ENCODE results near the gene C10orf53. TPM values are rescaled to one million over a fixed set of nuclear protein-coding genes. Genes with fewer than 3 reads are reported as not detected.

Gene C10orf53
- total RNA-seq, 4 donors from 2014 or later, result not detected

DNA sequence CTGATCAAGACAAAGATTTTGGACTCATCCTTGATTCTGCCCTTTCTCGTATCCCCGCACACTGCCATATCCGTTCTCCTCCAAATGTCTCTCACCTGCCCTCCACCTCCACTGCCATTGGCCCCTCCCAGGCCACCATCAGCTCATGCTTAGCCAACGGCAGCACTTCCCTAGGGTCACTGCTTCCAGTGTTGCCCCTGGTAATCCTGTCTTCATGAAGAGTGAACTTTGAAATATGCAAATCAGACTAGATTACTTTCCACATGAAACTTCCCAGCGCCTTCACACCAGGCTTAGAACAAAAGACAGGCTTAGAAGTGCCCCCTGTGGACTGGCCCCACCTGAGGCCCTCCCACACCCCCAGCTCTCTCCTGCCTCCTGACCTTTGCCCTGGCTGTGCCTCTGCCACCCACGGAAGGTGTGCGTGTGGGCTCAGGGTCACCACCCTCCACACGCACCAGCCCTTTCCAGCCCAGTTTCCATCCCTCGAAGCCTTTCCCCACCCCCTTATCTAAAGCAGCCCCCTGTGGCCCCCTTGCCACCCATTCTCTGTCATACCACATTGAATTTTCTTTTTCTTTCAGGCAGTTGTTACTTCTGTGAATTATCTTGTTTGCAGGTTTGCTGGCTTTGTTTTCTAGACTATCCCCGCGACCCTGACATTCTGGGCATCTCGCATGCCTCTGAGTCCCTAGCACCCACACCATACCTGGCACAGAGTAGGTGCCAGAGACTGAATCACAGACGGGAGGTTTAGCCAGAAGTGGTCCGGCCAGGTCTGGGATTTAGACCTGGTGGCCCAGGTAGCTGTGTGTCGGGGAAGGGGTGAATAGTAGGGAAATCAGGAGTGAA is 26.8 kb upstream of the C10orf53 start:
- Histone ChIP-seq H3K27ac (no peak overlapping the region), H3K36me3 (no peaks in the 10 kb centered on the region), H3K27me3 (peaks cover 17% of the 10 kb centered on the region), H3K9me3 (no peaks in the 10 kb centered on the region), H3K4me1 (no peaks in the 10 kb centered on the region), H3K4me3 (no peak overlapping the region)
- WGBS, result 84% methylated on average over 15 of the region's 15 CpGs
- DNase-seq (ENCODE audit: low spot score in 2 of 2), result peak in 1 of 2 donors; percentile 58
- TF ChIP-seq POLR2AphosphoS5 (IDR thresholded peaks at IDR 0.05), result no peak
- no peak for TF ChIP-seq POLR2A (IDR thresholded peaks at IDR 0.05)
- no peak for TF ChIP-seq EP300 (IDR thresholded peaks at IDR 0.05)
- TF ChIP-seq, protein P1, sequence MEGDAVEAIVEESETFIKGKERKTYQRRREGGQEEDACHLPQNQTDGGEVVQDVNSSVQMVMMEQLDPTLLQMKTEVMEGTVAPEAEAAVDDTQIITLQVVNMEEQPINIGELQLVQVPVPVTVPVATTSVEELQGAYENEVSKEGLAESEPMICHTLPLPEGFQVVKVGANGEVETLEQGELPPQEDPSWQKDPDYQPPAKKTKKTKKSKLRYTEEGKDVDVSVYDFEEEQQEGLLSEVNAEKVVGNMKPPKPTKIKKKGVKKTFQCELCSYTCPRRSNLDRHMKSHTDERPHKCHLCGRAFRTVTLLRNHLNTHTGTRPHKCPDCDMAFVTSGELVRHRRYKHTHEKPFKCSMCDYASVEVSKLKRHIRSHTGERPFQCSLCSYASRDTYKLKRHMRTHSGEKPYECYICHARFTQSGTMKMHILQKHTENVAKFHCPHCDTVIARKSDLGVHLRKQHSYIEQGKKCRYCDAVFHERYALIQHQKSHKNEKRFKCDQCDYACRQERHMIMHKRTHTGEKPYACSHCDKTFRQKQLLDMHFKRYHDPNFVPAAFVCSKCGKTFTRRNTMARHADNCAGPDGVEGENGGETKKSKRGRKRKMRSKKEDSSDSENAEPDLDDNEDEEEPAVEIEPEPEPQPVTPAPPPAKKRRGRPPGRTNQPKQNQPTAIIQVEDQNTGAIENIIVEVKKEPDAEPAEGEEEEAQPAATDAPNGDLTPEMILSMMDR (IDR thresholded peaks at IDR 0.05), result no peak

DNA sequence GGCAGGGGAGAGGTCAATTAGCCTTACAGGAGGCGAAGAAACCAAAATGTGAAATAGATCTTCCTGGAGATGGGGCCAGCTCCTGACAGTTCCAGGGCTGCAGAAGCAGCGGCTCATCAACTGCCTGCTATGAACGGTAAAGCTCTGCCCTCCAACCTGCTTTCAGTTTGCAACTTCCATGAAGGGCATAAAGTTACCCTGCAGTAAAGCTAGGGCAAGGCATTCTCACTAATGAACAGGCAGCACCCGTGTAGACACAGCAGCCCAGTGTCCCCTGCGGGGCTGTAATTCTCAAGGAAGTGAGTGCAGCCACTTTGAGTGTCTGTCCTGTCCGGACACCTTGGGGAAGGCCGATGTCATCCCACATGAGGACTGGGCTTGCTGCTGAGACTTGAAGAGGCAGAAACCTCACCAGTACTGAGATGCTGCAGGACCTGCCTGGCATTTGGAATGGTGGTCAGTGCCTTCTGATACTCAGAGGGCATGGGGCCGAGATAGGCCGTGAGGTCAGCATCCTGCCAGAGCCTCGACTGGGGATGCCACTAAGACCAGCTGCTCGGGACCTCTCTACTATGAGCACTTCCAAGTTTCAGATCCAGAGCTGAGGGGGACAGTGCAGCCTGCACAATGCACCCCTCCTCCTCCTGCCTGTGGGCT is 26.1 kb upstream of the C10orf53 start:
- H3K27ac ChIP-seq, result no peak overlapping the region
- H3K4me1 ChIP-seq, result no peaks in the 10 kb centered on the region
- no peaks in the 10 kb centered on the region for H3K9me3 ChIP-seq
- 83% methylated on average over 7 of the region's 11 CpGs for WGBS
- TF ChIP-seq POLR2AphosphoS5 (IDR thresholded peaks at IDR 0.05), result no peak
- no peak for TF ChIP-seq POLR2A (IDR thresholded peaks at IDR 0.05)
- no peak for TF ChIP-seq EP300 (IDR thresholded peaks at IDR 0.05)
- TF ChIP-seq, protein P1 (IDR thresholded peaks at IDR 0.05), result no peak
- no peaks in the 10 kb centered on the region for H3K36me3 ChIP-seq
- no peak overlapping the region for H3K4me3 ChIP-seq
- DNase-seq (ENCODE audit: low spot score in 2 of 2), result peak in 1 of 2 donors; percentile 53
- H3K27me3 ChIP-seq, result peaks cover 17% of the 10 kb centered on the region

DNA sequence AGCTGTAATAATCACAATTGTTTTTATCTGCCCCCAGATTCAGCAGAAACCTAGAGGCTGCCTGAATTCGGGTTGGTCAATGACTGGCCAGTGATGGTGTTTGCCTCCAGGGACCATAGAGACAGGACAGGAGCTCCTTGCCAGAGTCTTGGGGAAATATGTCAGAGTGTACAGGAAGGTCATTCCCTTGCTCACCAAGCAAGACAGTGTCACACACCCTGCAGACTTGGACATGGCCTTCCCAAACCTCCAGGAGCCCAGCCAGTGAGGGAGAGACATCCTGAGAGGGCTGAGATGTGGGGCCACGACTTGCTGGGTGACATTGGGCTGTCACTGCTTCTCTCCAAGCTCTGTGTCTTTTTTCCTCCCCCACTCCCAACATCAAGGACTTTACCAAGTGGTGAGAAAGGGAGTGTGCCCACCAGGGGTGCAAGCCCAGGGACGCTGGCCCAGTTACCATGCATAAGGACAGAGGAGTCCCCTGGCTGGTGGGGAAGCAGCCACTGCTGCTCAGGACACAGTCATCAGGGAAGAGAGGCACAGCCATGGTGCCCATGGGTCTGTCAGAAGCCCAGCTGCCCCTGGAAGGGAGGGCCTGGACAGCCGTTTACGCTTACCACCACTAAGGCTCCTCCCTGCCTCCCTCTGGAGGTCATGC is 25.3 kb upstream of the C10orf53 start:
- Histone ChIP-seq H3K4me3 (no peak overlapping the region), H3K27ac (no peak overlapping the region), H3K36me3 (no peaks in the 10 kb centered on the region), H3K4me1 (no peaks in the 10 kb centered on the region), H3K27me3 (peaks cover 17% of the 10 kb centered on the region), H3K9me3 (peaks cover 4% of the 10 kb centered on the region)
- TF ChIP-seq EP300 (IDR thresholded peaks at IDR 0.05) (no peak), POLR2A (IDR thresholded peaks at IDR 0.05) (no peak), POLR2AphosphoS5 (IDR thresholded peaks at IDR 0.05) (no peak)
- TF ChIP-seq, protein P1 (IDR thresholded peaks at IDR 0.05), result no peak
- WGBS, result 61% methylated on average over 3 of the region's 5 CpGs
- peak in 1 of 2 donors; percentile 68 for DNase-seq (ENCODE audit: low spot score in 2 of 2)

DNA sequence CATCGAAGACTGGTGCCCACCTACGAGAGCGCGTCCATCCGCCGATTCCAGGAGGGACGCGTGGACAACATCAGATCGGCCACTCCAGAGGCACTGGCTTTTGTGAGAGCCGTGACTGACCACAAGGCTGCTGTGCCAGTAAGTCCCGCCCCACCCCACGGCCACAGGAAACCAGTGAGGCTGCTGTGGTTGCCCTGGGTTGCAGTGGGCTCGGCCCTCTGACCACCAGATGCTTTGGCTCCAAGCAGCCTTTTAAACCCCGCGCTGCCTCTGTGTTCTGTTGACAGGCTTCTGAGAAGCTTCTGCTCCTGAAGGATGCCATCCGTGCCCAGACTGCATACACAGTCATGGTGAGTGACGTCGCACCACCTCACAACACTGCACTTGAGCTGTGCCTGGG is 24.4 kb upstream of the C10orf53 start:
- no peak for TF ChIP-seq POLR2A (IDR thresholded peaks at IDR 0.05)
- TF ChIP-seq, protein P1 (IDR thresholded peaks at IDR 0.05), result no peak
- H3K9me3 ChIP-seq, result peaks cover 4% of the 10 kb centered on the region
- no peak overlapping the region for H3K4me3 ChIP-seq
- peak in 1 of 2 donors; percentile 76 for DNase-seq (ENCODE audit: low spot score in 2 of 2)
- no peaks in the 10 kb centered on the region for H3K4me1 ChIP-seq
- peaks cover 14% of the 10 kb centered on the region for H3K27me3 ChIP-seq
- 86% methylated on average over 18 of the region's 18 CpGs for WGBS
- H3K36me3 ChIP-seq, result no peaks in the 10 kb centered on the region
- H3K27ac ChIP-seq, result no peak overlapping the region

Data from suprapubic skin (tissue), 4 donors.